NCI-H146 (cell line): ENCODE data around the gene FSTL1.
"Not testable (repeated sequence)": the region's sequence is repeated elsewhere in the genome, so short reads cannot be mapped to it uniquely, and the experiment has no call there.

ENCODE experiments used
- DNase-seq: peaks from one replicate; lab custom pipeline; 2025; lab: John Stamatoyannopoulos, UW

FSTL1 gene

DNA sequence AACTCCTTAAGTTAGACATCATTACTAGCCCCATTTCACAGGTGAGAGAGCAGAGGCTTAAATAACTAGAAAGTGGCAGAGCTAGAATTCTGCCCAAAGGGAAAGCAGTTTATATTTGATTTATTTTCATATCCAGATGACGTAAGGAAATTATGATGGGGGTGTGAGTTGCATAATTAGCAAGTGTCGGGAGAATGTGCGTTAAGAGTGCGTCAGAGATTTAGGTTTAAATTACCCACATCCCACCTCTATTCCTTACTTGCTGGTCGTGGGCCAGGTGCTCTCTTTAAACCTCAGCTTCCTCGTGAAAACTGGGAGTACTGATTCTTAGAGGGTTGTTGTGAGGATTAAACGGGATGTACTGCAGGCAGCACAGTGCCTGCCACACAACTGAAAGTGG, 32.3 kb downstream of the FSTL1 start:
- DNase-seq = no peak

DNA sequence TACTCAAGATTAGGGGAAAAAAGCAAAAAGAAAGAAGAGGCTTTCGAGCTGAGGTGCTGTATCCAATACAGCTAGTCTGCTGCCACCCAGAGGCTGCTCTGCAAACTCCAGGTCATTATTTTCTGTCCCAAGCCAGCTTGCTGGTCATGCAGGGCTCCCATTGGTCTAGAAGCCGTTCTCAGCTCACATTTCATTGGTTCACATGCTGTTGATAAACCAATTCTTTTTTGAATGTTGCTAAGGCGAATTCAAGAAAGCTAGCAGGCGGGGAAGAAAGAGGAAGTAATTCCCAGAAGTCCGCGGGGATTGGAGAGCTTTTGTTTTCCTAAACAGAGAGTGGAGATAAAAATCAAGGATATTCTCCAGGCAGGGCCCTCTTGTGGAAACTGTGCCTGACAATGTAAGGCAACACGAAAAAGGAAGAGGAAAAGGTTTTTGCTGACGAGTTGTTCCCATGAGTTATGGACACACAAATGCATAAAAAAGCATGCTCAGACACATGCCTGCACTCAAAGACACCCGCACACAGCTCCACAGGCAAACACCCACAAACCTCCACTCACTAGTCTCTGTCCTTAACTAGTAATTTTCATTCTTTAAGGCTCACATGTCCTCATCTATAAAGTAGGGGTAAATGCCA, 33.4 kb downstream of the FSTL1 start:
- peak; percentile 95 for DNase-seq

DNA sequence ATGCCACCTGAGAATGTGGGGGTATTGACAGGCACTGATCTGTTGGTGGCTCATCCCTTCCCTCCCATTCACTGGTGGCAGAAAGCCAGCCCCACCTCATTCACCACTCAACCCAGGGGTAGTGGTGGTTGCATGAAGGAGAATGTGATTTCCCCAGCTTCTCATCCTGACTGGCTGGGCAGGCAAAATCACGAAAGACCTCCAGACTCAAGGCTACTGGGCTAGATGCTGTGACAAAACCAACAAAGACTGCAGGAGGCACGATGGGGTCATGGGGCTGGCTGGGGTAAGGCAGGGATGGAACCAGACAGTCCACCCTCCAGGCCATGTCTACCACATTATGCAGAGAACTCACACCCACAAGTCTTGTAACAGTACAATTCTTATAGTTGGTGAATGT, 33.9 kb downstream of the FSTL1 start:
- DNase-seq = no peak

DNA sequence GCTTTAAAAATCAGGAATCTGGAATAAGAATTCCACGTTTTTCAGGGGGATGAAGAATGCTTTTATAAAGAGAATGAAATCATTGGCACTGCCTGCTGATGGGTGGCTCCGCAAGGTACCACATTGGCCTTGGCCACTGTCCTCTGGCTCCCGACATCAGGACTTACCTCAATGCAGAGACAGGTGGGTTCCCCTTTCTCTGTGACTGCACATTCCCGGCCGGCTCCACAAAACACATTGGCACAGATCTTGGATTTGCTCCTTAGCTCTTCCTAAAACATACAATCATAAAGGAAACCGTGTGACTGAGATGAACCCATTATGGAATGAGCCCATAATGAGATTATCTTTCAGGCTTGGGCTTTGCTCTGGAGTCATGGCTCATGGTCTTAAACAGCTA, 35.0 kb downstream of the FSTL1 start:
- no peak for DNase-seq

DNA sequence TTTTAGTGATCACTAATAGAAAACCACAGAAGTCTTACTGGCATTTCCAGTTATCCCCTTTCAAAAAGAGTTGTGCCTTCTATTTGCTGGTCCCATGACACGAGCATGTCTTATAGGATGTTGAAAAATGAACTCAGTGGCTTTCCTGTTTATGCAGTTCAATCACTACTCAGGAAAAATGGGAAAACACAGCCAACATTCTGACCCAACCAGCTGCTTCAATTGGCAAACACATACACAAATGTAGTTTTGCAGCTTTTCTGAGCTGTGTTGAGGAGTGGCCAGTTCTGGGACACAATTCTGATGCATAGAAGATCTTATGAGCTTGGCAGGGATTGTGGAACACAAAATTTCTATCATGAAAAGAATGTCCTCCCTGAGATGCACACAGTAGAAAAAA, 40.3 kb downstream of the FSTL1 start:
- no peak for DNase-seq

DNA sequence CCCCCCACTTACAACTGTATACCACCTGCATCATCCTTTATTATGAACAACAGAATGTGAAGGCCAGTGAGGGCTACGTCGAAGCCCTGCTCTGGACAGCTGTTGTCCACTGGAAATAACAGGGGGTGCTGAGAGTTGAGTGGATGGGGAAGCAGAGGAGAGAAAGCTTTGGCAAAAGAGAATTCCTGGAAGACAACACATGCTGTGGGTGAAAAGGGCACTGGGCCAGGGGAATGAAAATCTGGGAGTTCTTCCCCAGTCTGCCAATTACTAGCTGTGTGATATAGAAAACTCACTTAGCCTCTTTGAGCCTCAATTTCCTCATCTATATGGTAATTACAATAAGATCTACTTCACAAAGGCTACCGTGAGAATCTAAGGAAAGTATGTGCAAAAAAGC, 40.7 kb downstream of the FSTL1 start:
- DNase-seq = no peak

DNA sequence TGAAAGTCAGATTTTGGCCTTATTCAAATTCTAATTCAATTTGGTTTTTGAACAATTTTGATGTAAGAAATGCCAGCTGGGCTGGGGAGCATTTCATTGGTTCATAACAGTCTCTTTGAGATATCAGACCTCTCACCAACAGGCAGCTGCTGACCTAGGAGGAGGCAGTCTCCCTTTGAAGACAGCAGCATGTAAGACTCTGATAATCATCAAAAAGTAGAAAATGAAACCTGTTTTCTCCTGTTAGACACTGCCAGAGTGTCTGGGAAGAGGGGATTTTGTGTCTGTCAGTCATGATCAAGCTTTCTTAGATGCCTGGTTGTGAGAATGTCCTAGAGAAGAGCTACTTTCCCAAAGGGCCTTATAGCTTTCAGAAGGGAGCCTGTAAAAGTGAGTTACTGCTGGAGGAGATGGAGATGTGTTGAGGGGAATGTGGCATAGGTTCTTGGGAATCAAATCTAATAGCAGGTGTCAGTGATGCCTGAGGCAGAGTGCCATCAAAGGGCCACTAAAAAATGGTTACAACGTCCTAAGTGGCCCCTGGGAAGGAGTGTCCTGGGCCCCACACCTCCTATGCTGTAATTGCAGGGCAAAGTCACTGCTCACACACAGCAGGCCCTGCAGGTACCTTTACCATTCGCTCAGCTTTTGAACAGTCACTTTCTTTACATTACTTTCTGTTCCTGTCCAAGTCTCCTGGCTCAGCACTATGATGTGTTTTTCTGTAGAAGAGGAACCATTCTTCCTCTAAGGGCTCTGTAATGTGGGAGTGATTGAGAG, 43.1 kb downstream of the FSTL1 start:
- no peak for DNase-seq

DNA sequence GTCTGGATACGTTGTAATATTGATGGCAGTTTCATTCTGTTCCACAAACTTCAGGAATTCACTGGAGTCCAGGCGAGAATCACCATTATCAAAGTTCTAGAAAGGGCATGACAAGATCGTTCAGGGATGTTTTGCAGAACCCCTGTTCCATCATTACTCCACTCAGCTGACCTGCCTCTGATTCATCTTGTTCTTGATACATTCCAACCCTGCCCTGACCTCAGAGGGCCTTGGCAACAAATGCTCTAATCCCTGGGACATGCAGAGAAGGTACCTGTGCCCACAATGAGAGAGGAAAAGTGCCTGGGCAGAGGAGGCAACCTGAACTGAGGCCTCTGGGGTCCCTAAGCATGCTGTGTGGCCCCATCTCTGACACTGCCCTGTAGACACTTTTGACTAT, 45.9 kb downstream of the FSTL1 start:
- no peak for DNase-seq

DNA sequence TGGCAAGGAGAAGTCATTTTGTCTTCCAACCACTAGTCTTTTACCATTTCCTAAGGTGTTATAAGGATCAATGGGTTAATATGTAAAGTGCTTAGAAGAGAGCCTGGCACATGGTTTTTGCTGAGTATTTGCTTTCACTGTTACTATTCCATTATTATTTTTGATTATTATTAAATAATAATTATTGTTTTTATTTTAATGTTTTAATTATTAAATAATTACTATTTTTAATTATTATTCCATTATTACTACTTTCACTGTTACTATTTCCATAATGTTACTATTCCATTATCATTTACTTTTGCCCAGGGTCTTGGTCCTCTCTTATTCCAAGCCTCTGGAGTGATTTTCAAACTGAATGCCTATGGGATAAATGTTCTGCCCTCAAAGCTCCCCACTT, 48.5 kb downstream of the FSTL1 start:
- no peak for DNase-seq

DNA sequence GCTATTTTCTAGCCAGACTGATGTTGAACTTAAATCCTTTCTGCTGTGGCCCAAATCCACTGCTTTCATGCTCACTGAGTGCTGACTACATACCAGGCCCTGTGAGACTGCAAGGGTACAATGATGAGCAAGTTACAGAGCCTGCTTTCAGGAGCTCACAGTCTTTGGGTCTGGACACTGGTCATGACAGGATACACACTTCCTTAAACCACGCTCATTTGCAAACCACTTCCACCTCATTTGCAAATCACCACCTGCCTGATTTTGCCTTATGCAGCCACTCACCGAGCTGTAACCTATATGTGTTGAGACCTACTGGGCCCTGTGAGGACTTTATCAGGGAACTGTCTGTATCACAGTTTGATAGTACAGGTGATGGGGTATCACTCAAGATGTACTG, 51.4 kb downstream of the FSTL1 start:
- no peak for DNase-seq

DNA sequence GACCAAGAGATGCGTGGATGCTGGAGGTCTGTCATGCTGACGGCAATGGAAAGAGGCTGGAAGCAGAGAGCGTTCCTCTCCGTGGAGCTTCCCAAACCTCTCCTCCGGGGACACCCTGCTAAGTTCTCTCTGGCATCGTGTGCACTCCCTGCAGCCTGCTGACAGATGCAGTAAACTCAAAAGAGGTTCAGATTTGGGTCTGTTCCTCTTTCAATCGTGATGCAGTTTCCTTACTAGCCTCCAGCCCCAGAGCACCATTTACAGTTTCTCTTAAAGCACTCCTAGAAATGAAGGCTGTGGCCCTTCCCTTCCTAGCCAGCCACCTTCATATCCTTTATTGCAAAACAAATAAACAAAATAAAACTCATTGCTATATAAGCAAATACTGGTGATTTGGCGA, 54.3 kb downstream of the FSTL1 start:
- DNase-seq = no peak

DNA sequence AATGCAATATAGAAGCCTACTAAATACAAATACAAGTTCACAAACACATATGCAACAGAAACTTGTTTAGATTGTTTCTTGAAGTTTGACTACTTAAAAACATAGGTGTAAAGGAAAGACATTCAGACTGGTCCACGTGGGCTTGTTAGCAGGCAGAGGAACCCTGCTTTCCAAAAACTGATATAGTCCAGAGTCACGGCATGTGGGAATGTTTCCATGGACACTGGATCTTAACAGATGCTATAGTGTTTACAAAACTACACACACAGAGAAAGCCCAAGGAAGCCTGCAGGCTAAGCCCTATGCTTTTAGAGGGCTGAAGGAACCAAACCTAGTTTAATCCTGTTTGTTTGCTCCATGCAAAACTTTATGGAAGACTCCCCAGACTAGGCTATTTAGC, 56.4 kb downstream of the FSTL1 start:
- DNase-seq = no peak

DNA sequence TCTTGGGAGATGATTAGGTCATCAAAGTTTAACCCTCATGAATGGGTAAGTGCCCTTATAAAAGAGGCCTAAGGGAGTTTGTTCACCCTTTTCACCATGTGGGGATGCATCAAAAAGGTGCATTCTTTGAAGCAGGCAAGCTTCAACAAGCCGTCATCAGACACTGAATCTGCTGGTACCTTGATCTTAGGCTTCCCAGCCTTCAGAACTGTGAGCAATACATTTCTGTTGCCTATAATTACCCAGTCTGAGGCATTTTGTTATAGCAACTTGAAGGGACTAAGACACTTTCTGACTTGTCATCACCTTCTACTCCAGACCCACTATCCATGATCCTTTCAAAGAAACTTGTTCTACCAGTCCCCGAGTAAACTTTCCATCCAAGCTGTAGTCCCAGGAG, 57.0 kb downstream of the FSTL1 start:
- no peak for DNase-seq

DNA sequence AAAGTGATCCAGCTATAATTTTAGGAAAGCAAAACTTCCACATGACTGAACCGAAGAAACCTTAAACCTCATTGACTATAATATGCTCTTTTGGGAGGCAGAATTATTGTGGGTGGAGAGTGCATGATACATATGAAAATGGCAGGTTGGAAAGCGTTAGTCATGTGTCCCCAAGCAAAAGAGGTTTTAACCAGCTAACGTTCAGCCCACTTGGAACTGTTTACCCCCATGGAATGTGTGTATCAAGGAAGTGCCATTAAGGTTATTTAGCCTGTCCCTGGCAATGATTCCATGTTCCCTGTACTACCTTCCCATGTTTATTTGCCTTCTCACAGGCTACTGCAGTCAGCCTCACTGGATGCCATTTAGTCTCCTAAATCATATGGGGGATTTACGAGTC, 57.5 kb downstream of the FSTL1 start:
- no peak for DNase-seq

DNA sequence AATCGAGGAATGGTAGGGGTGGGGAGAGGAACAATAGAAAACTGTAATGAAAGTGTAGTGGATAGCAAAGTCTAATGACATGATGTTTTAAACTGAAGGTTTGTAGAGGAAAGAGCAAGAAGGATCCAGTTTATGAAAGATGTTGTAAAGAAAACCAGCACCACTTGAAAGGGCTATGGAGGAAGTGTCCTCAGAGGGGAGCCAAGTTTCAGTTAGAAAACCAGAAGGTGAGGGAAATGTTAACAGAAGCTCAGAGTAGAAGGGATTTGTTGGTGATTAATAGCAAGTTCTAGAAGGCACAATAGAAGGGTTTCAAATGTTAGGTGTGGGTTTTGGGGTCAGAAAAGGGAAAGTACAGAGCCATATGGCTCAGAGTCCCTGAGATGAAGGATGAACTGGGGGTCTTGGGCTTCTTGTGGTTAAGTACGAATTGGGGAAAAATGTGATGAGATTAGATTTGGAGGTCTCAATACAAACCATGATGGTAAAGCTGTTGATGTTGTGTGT, 67.8 kb downstream of the FSTL1 start:
- no peak for DNase-seq

DNA sequence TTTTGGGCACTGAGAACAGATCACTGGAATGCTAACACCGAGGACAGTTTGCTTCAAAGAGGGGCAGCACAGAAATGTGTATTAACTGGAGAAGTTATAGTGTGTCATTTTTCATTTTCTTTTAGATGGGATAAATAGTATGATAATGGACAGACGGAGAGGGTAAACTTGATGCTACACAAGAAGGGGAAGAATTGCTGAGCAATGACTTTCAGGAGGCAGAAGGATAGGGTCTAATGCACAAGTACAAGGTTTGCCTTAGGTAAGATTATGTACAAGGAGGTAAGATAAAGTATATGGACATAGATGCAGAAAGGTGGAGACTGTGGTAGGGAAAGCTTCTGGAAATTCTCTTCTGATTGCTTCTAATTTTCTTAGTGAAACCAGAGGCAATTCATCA, 69.3 kb downstream of the FSTL1 start:
- DNase-seq = no peak

DNA sequence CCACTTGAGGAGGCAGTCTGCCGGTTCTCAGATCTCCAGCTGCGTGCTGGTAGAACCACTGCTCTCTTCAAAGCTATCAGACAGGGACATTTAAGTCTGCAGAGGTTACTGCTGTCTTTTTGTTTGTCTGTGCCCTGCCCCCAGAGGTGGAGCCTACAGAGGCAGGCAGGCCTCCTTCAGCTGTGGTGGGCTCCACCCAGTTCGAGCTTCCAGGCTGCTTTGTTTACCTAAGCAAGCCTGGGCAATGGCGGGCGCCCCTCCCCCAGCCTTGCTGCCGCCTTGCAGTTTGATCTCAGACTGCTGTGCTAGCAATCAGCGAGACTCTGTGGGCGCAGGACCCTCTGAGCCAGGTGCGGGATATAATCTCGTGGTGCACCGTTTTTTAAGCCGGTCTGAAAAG, 72.8 kb downstream of the FSTL1 start:
- DNase-seq = not testable (repeated sequence)

DNA sequence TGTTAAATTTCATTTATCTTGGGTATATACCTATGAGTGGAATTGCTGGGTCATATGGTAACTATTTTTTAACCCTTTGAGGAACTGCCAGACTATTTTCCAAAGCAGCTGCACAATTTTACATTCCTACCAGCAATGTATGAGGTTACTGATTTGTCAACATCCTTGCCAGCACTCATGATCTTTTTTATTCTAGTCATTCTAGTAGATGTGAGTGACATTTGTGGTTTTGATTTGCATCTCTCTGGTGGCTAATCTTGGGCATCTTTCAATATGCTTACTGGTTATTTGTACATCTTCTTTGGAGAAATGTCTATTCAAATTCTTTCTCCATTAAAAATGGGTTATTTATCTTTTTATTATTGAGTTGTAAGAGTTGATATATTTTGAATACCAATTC, 80.3 kb downstream of the FSTL1 start:
- DNase-seq = no peak

DNA sequence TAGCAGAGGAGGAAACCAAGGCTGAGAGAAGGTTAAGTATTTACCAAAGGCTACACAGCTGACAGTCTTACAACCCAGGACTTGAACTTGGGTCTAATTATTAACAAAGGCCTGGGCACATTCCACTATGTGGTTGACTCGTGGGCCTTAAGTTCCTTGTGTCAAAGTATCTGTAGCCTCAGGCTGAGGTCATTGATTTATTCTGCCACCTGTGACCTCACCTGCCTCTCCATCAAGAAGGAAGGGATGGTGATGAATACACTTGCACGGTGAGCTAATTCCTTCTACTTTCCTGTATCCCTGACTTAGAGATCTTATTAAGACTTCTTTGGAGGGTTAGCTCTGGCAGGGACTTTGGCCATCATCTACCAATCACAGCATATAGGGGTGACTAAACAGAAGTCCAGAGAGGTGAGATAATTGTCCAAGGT, 81.7 kb downstream of the FSTL1 start:
- DNase-seq = no peak

DNA sequence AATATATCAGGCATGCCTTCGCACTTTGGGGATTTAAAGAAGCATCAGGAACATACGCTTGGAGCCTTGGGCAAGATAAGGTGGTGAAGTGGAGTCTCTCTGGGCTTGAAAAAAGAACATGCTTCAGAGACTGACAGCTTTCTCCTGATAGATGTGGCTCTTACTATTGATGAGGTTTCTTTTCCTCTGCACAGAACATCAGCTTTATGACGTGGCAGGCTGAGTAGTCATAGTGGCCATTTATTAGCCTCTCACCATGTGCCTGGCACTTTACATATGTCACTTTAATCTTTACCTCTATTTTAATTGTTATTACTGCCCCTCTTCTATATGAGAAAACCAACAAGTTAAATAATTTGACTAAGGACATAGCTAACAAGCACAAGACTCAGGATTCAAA, 82.6 kb downstream of the FSTL1 start:
- no peak for DNase-seq

DNA sequence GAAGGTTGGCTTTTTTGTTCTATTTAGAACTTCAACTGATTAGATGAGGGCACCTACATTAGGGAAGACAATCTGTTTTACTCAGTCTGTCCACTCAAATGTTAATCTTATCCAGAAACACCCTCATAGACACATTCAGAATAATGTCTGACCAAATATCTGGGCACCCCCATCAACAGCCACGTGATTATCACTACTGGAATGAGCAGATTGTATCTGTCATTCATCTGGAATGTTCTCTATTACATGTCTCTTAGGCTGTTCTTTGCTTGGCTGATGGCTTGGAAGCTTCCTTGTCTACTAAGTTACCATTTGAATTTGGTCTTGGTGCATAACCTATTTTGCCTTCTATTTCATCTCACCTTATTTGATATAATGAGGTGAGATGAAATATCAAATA, 86.0 kb downstream of the FSTL1 start:
- no peak for DNase-seq

DNA sequence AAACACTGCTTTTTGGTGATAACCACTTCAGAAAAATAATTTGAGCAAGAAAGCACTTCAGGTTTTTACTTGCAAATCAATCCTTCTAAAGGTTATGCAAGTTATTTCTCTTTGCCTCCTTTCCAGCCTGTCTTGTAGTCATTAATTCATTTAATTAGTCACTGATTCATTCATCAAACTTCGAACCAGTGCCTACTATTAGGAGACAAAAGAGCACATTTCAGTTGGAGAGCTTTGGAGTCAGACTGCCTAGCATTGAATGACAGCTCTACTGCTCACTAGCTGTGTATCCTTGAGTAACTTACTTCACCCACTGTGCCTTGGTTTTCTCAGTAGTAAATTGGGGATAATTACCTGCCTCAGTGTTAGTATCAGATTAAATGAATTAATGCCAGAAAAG, 86.7 kb downstream of the FSTL1 start:
- DNase-seq = no peak

DNA sequence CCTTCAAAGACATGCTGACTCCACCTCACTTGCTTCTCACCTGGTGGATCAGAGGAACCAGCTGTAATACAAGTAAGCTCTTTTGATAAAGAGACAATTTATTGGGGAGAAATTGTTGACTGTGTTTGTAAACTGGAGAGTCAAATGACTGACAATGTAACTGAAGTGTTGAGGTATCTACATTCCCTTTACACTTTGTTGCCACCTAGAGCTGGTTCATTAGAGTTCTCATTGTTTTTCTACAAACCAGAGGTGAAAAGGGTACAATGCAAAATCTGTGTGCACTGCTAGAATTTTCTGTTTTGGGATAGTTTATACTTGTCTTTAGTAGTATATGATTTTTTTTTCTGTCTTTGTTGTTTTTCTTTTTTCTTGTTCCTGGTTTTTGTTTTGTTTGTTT, 93.0 kb downstream of the FSTL1 start:
- no peak for DNase-seq

DNA sequence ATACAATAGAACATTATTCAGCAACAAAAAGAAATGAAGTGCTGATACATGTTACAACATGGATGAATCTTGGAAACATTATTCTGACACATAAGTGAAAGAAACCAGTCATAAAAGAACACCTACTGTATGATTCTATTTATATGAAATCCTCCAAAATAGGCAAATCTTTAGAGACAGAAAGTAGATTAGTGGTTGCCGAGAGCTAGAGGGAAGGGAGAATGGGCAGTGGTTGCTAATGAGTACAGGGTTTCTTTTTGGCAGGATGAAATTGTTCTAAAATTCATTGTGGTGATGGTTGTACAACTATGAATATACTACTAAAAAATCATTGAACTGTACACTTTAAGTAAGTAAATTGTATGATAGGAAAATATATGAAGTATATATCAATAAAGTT, 95.3 kb downstream of the FSTL1 start:
- no peak for DNase-seq
